Fibroblast of skin of right quadriceps (primary cell): ENCODE measurements around the gene MUC5B.
"Not testable (repeated sequence)": the region's sequence is repeated elsewhere in the genome, so short reads cannot be mapped to it uniquely, and the experiment has no call there.

Source experiments
- DNase-seq: peaks from one replicate; pipeline ENCODE4 v3.0.0-alpha.2; 2013

MUC5B gene

GRCh38 chr11:1234771-1235305 lies 12.0 kb downstream of the MUC5B start:
- DNase-seq: no peak

GRCh38 chr11:1235306-1235900 lies 12.5 kb downstream of the MUC5B start:
- no peak for DNase-seq

GRCh38 chr11:1235901-1236315 lies 13.0 kb downstream of the MUC5B start:
- no peak for DNase-seq

GRCh38 chr11:1236316-1237127 lies 13.7 kb downstream of the MUC5B start:
- DNase-seq: no peak

GRCh38 chr11:1237128-1237580 lies 14.3 kb downstream of the MUC5B start:
- no peak for DNase-seq

GRCh38 chr11:1237851-1238250 lies 15.0 kb downstream of the MUC5B start:
- no peak for DNase-seq

GRCh38 chr11:1238767-1239595 lies 16.1 kb downstream of the MUC5B start:
- no peak for DNase-seq

GRCh38 chr11:1239596-1240205 lies 16.8 kb downstream of the MUC5B start:
- no peak for DNase-seq

- no peak for DNase-seq
These were observed 17.9 kb downstream of the MUC5B start for GRCh38 chr11:1240771-1241170.

- no peak for DNase-seq
These were observed 18.8 kb downstream of the MUC5B start for GRCh38 chr11:1241706-1242105.

- DNase-seq: no peak
These were observed 19.4 kb downstream of the MUC5B start for GRCh38 chr11:1242289-1242688.

GRCh38 chr11:1242751-1243150 lies 19.9 kb downstream of the MUC5B start:
- DNase-seq: not testable (repeated sequence)

GRCh38 chr11:1243521-1243920 lies 20.7 kb downstream of the MUC5B start:
- DNase-seq: not testable (repeated sequence)

- not testable (repeated sequence) for DNase-seq
These were observed 21.7 kb downstream of the MUC5B start for GRCh38 chr11:1244557-1244956.

- DNase-seq: not testable (repeated sequence)
These were observed 22.9 kb downstream of the MUC5B start for GRCh38 chr11:1245717-1246116.

- DNase-seq: not testable (repeated sequence)
These were observed 23.4 kb downstream of the MUC5B start for GRCh38 chr11:1246301-1246700.

GRCh38 chr11:1247026-1247425 lies 24.2 kb downstream of the MUC5B start:
- not testable (repeated sequence) for DNase-seq

GRCh38 chr11:1248951-1249350 lies 26.1 kb downstream of the MUC5B start:
- not testable (repeated sequence) for DNase-seq

GRCh38 chr11:1250411-1250810 lies 27.5 kb downstream of the MUC5B start:
- DNase-seq: not testable (repeated sequence)

GRCh38 chr11:1251236-1251770 lies 28.4 kb downstream of the MUC5B start:
- no peak for DNase-seq

- DNase-seq: no peak
These were observed 29.7 kb downstream of the MUC5B start for GRCh38 chr11:1252371-1253102.

- no peak for DNase-seq
These were observed 30.2 kb downstream of the MUC5B start for GRCh38 chr11:1253103-1253485.
